ENCODE results near the gene MTARC2. TPM values are rescaled to one million over a fixed set of nuclear protein-coding genes. Genes with fewer than 3 reads are reported as not detected.

The MTARC2 gene
- total and polyA plus RNA-seq, 10 donors = 4.8 to 27.2 (median 15.3) TPM

DNA sequence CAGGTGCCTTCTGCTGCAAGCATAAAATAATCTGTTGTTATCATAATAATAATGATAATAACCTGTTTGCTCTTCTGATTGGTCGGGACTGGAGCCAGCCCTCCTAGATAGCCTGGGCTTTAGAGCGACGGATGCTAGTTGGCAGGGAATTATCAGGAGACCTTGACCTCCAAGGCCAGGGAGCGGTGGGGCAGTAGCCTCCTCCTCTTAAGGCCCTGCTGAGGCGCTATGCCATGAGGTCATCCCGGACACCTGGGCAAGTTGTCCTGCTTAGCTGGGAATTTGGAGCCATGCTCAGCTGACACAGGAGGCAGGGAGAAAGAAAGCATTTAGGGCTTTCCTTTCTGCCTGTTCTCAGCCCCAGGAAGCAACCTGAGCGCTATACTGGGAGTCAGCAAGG is 42.3 kb upstream of the MTARC2 start:
- no peak for DNase-seq
- no peaks in the 10 kb centered on the region for H3K36me3 ChIP-seq
- no peaks in the 10 kb centered on the region for H3K27me3 ChIP-seq (replicated peaks in 1 of 7)
- no peak for TF ChIP-seq POLR2AphosphoS5 (IDR thresholded peaks at IDR 0.05)
- WGBS, 5 donors = 48 to 90% (median 76%) methylated on average over 3 to 7 of the region's 7 CpGs
- H3K4me3 ChIP-seq = no peak overlapping the region
- H3K4me1 ChIP-seq = peaks cover 0 to 53% (median 24%) of the 10 kb centered on the region in 6 donors
- intact Hi-C loops (cut with DNase I; ENCODE audit: low total_unique reads) = no loop called here
- no peaks in the 10 kb centered on the region for H3K9me3 ChIP-seq
- H3K27ac ChIP-seq = peak overlapping the region in 5 of 8 donors; percentile 34 to 57 (median 43)

DNA sequence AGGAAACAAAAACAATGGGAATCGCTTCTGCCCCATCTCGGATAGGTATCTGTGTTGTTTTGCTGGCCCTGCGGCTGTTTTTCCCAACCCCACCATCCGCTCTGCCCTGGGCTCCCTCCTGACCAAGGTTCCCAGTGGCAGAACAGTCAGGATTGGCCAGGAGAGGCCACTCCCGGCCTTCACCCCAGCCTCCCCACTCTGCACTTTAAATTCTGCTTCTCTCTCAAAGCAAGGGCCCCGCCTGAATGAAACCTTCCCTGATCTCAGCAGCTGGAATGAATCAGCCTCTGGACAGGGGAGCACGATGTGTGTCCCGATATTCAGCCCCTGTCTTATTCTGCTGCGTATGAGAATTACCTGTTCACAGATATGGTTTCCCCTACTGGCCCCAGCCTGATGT is 41.6 kb upstream of the MTARC2 start:
- Histone ChIP-seq H3K36me3 (no peaks in the 10 kb centered on the region), H3K4me3 (no peak overlapping the region), H3K27ac (peak overlapping the region in 5 of 8 donors; percentile 34 to 57 (median 43)), H3K4me1 (peaks cover 0 to 60% (median 31%) of the 10 kb centered on the region in 6 donors), H3K27me3 (replicated peaks in 1 of 7) (no peaks in the 10 kb centered on the region), H3K9me3 (no peaks in the 10 kb centered on the region)
- intact Hi-C loops (cut with DNase I; ENCODE audit: low total_unique reads) = no loop called here
- WGBS, 5 donors = 56 to 85% (median 76%) methylated on average over 9 of the region's 9 CpGs
- DNase-seq = no peak
- no peak for TF ChIP-seq POLR2A (IDR thresholded peaks at IDR 0.05)
- no peak for TF ChIP-seq POLR2AphosphoS5 (IDR thresholded peaks at IDR 0.05)
- TF ChIP-seq, protein P1, sequence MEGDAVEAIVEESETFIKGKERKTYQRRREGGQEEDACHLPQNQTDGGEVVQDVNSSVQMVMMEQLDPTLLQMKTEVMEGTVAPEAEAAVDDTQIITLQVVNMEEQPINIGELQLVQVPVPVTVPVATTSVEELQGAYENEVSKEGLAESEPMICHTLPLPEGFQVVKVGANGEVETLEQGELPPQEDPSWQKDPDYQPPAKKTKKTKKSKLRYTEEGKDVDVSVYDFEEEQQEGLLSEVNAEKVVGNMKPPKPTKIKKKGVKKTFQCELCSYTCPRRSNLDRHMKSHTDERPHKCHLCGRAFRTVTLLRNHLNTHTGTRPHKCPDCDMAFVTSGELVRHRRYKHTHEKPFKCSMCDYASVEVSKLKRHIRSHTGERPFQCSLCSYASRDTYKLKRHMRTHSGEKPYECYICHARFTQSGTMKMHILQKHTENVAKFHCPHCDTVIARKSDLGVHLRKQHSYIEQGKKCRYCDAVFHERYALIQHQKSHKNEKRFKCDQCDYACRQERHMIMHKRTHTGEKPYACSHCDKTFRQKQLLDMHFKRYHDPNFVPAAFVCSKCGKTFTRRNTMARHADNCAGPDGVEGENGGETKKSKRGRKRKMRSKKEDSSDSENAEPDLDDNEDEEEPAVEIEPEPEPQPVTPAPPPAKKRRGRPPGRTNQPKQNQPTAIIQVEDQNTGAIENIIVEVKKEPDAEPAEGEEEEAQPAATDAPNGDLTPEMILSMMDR (IDR thresholded peaks at IDR 0.05 in 8 of 11, conservative IDR thresholded peaks at IDR 0.05 in 3 of 11) = no peak

DNA sequence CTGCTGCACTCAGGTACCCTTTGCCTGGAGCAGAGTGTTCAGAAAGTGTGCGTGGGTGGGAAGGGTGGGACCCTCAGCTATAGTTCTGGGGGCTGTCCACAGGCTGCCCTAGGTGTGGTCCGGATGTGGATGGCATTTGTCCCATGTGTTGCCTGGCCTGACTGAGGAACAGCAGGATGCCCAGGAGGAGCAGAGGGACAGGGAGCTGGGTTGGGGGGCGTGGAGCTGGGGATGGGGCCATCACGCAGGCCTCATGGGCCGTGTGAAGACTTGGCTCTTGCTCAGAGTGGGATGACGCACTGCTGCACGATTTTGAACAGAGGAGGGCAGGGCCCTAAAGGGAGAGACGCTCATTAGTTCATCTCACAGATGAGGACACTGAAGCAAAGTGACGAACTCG is 41.0 kb upstream of the MTARC2 start:
- TF ChIP-seq, protein P1 (IDR thresholded peaks at IDR 0.05 in 8 of 11, conservative IDR thresholded peaks at IDR 0.05 in 3 of 11) = no peak
- no peak for TF ChIP-seq POLR2A (IDR thresholded peaks at IDR 0.05)
- TF ChIP-seq POLR2AphosphoS5 (IDR thresholded peaks at IDR 0.05) = no peak
- no peaks in the 10 kb centered on the region for H3K36me3 ChIP-seq
- H3K4me1 ChIP-seq = peaks cover 2 to 64% (median 33%) of the 10 kb centered on the region in 6 donors
- WGBS, 5 donors = 80 to 93% (median 88%) methylated on average over 9 to 10 of the region's 10 CpGs
- DNase-seq = no peak
- intact Hi-C loops (cut with DNase I; ENCODE audit: low total_unique reads) = no loop called here
- peak overlapping the region in 4 of 8 donors; percentile 34 to 57 (median 46) for H3K27ac ChIP-seq
- H3K27me3 ChIP-seq (replicated peaks in 1 of 7) = no peaks in the 10 kb centered on the region
- no peak overlapping the region for H3K4me3 ChIP-seq
- H3K9me3 ChIP-seq = no peaks in the 10 kb centered on the region

DNA sequence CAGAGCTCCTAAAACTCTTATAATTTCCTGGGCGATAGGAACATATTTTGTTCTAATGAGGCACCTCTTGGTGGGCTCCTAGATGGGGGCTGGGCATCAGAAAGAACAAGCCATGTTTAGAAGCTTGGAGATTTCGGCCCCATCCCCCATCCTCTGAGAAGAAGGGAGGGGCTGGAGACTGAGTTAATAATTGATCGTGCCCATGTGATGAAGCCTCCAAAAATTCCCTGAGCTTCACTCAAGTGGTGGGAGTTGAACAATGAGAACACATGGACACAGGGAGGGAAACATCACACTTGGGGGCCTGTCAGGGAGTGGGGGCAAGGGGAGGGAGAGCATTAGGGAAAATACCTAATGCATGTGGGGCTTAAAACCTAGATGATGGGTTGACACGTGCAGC is 39.9 kb upstream of the MTARC2 start:
- intact Hi-C loops (cut with DNase I; ENCODE audit: low total_unique reads) = no loop called here

More for the DNA sequence above, 39.9 kb upstream of the MTARC2 start:
- 86 to 95% (median 92%) methylated on average over 4 of the region's 4 CpGs for WGBS, 5 donors
- Histone ChIP-seq H3K36me3 (no peaks in the 10 kb centered on the region), H3K9me3 (no peaks in the 10 kb centered on the region), H3K4me3 (no peak overlapping the region), H3K4me1 (peaks cover 2 to 54% (median 29%) of the 10 kb centered on the region in 6 donors), H3K27ac (no peak overlapping the region), H3K27me3 (replicated peaks in 1 of 7) (no peaks in the 10 kb centered on the region)
- DNase-seq = no peak
- TF ChIP-seq POLR2AphosphoS5 (IDR thresholded peaks at IDR 0.05) (no peak), POLR2A (IDR thresholded peaks at IDR 0.05) (no peak)
- TF ChIP-seq, protein P1 (IDR thresholded peaks at IDR 0.05 in 8 of 11, conservative IDR thresholded peaks at IDR 0.05 in 3 of 11) = no peak

Data from spleen (tissue), 11 donors.